HepG2 (cell line): ENCODE results near the gene SIK3. TPM values are rescaled to one million over a fixed set of nuclear protein-coding genes. Genes with fewer than 3 reads are reported as not detected.
A peak's percentile ranks its signal among the peaks of the same experiment; 100 is the strongest.

Experiments
- BCL3 ChIP-seq: sonication (generic); formaldehyde crosslinking; IDR thresholded peaks from 2 replicates; pipeline ENCODE4 v1.5.1; 2020; ENCODE audit warnings: mild to moderate bottlenecking, missing genetic modification reagents, moderate library complexity
- CENPBD1 ChIP-seq: sonication (generic); formaldehyde crosslinking; IDR thresholded peaks from 2 replicates; pipeline ENCODE4 v1.8.0; 2022; ENCODE audit warnings: missing genetic modification reagents, low read depth, mild to moderate bottlenecking, borderline replicate concordance
- CHD4 ChIP-seq: fragments of 200-600 bp; sonication (generic); IDR thresholded peaks from 2 replicates; pipeline ENCODE4 v1.7.0; 2017; ENCODE audit warnings: mild to moderate bottlenecking, low read length, borderline replicate concordance
- ELF3 ChIP-seq: IDR thresholded peaks from 2 replicates; pipeline ENCODE4 v1.6.1; 2016; ENCODE audit warnings: missing genetic modification reagents, missing compliant biosample characterization
- GABPB1 ChIP-seq: IDR thresholded peaks from 2 replicates; pipeline ENCODE4 v1.6.1; 2016; ENCODE audit warnings: mild to moderate bottlenecking, missing genetic modification reagents, moderate library complexity, missing compliant biosample characterization
- GZF1 ChIP-seq: sonication (generic); formaldehyde crosslinking; IDR thresholded peaks from 2 replicates; pipeline ENCODE4 v1.5.1; 2020; ENCODE audit warnings: mild to moderate bottlenecking, missing genetic modification reagents
- HOXA3 ChIP-seq: sonication (generic); formaldehyde crosslinking; IDR thresholded peaks from 2 replicates; pipeline ENCODE4 v1.5.0; 2020; ENCODE audit warnings: missing genetic modification reagents
- HOXD1 ChIP-seq: sonication (generic); formaldehyde crosslinking; IDR thresholded peaks from 2 replicates; pipeline ENCODE4 v1.5.0; 2020; ENCODE audit warnings: missing genetic modification reagents
- MZF1 ChIP-seq: sonication (generic); formaldehyde crosslinking; IDR thresholded peaks from 2 replicates; pipeline ENCODE4 v1.8.1; 2023; ENCODE audit warnings: mild to moderate bottlenecking, missing genetic modification reagents, borderline replicate concordance
- NBN ChIP-seq: fragments of 450-650 bp; conservative IDR thresholded peaks from 2 replicates; pipeline ENCODE4 v1.6.1; 2017
- NFYC ChIP-seq: IDR thresholded peaks from 2 replicates; pipeline ENCODE4 v1.6.1; 2016; ENCODE audit warnings: missing genetic modification reagents, missing compliant biosample characterization
- PREB ChIP-seq: sonication (generic); formaldehyde crosslinking; IDR thresholded peaks from 2 replicates; pipeline ENCODE4 v1.4.0; 2020; ENCODE audit warnings: missing genetic modification reagents
- SMARCC2 ChIP-seq: fragments of 450-650 bp; IDR thresholded peaks from 2 replicates; pipeline ENCODE4 v1.6.1; 2017; ENCODE audit warnings: antibody characterized with exemption, mild to moderate bottlenecking
- SOX5 ChIP-seq: IDR thresholded peaks from 2 replicates; pipeline ENCODE4 v1.6.1; 2016; ENCODE audit warnings: borderline replicate concordance
- ZBTB33 ChIP-seq: sonication (generic); formaldehyde crosslinking; IDR thresholded peaks from 2 replicates; pipeline ENCODE4 v1.4.0; 2020; ENCODE audit warnings: missing genetic modification reagents
- ZBTB7A ChIP-seq: sonication (generic); formaldehyde crosslinking; IDR thresholded peaks from 2 replicates; pipeline ENCODE4 v1.8.0; 2022; ENCODE audit warnings: mild to moderate bottlenecking, missing genetic modification reagents
- ZNF17 ChIP-seq: sonication (generic); formaldehyde crosslinking; IDR thresholded peaks from 2 replicates; pipeline ENCODE4 v1.5.0; 2020; ENCODE audit warnings: mild to moderate bottlenecking, missing genetic modification reagents
- ZNF430 ChIP-seq: sonication (generic); formaldehyde crosslinking; IDR thresholded peaks from 2 replicates; pipeline ENCODE4 v1.9.0; 2021; ENCODE audit warnings: mild to moderate bottlenecking, missing genetic modification reagents
- ZNF703 ChIP-seq: sonication (generic); formaldehyde crosslinking; IDR thresholded peaks from 2 replicates; pipeline ENCODE4 v1.5.1; 2020; ENCODE audit warnings: missing genetic modification reagents, mild to moderate bottlenecking, moderate library complexity, borderline replicate concordance
- ZNF713 ChIP-seq: sonication (generic); formaldehyde crosslinking; IDR thresholded peaks from 2 replicates; pipeline ENCODE4 v1.4.0; 2020; ENCODE audit warnings: mild to moderate bottlenecking, missing genetic modification reagents
- ZNF747 ChIP-seq: sonication (generic); formaldehyde crosslinking; IDR thresholded peaks from 2 replicates; pipeline ENCODE4 v1.8.1; 2023; ENCODE audit warnings: missing genetic modification reagents, mild to moderate bottlenecking, borderline replicate concordance
- ZSCAN20 ChIP-seq: sonication (generic); formaldehyde crosslinking; IDR thresholded peaks from 2 replicates; pipeline ENCODE4 v1.4.0; 2020; ENCODE audit warnings: missing genetic modification reagents, mild to moderate bottlenecking, borderline replicate concordance
- polyA plus RNA-seq, 8 experiments: library from polyadenylated mRNA; depleted of rRNA in 3 of 8; stranded (reverse) in 7 of 8; unstranded in 1 of 8; fragments of >200 nt; fragmentation: Illumina TruSeq in 4 of 8; extraction: Trizol in 4 of 8; gene quantifications; 2 replicates each; pipeline versions ENCODE4 v1.2.1 to v1.2.3, GENCODE V29; 2011 to 2016; ENCODE audit warnings: low read depth in 4 of 8, missing spikeins in 1 of 8, mixed read lengths in 1 of 8; ENCODE audit not compliant: insufficient read depth in 1 of 8
- total RNA-seq, 5 experiments: library from RNA; depleted of rRNA; stranded (reverse); fragments of >200 nt; fragmentation: Illumina TruSeq; extraction: Trizol; gene quantifications; 2 replicates each; pipeline ENCODE4 v1.2.3, GENCODE V29; 2016; ENCODE audit warnings: low read depth in 1 of 5
- TF ChIP-seq, protein P1 (sequence below): sonication (generic); formaldehyde crosslinking; IDR thresholded peaks from 2 replicates; pipeline ENCODE4 v1.8.0; 2022; ENCODE audit warnings: mild to moderate bottlenecking, missing genetic modification reagents, borderline replicate concordance

The SIK3 gene
- total and polyA plus RNA-seq, 2 of the 13 experiments (the other 11 are each of a cell fraction or from before 2014, with no cell fraction given), result 5.7 to 9.8 TPM

DNA sequence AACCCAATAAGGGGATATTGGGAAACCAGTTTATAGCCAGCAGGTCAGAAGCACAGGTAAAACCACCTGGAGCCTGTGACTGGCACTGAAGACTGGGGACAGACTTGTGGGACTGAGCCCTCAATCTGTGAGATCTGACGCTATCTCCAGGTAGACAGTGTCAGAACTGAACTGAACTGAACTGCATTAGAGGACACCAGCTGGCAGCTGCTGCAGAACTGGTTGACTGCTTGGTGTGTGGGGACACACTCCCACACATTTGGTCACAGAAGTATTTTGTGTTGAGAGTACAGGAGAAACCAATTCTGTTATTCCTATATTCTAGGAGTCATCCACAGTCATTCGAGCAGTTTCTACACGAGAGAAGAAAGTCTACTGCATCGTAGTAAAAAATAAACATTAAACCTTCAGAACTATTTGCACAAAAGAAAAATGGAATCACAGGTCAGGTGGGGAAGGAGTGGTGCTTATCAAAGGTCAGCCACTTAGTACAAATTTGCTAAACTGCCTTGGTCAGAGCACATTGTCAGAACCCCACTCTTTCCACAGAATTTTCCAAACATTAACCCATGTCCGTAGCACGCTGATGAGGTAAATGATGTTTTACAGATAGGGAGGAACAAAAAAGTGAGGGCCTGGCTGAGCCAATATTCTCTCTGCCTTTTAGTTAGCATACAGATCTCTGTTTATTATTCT is 77.2 kb downstream of the SIK3 start (continued):
- TF ChIP-seq CHD4 (no peak), ZNF703 (no peak), CENPBD1 (CRISPR knock-in tag) (no peak), PREB (CRISPR knock-in tag) (no peak), GABPB1 (CRISPR knock-in tag) (no peak), NBN (no peak), BCL3 (no peak), ZNF747 (no peak), ZBTB33 (CRISPR knock-in tag) (no peak), NFYC (CRISPR knock-in tag) (no peak), SMARCC2 (no peak), SOX5 (CRISPR knock-in tag) (peak; percentile 92), MZF1 (CRISPR knock-in tag) (no peak), GZF1 (CRISPR knock-in tag) (no peak), ZSCAN20 (no peak), HOXD1 (no peak), ZNF713 (CRISPR knock-in tag) (no peak), ZNF17 (no peak), ZNF430 (CRISPR knock-in tag) (no peak), ELF3 (peak; percentile 66), HOXA3 (CRISPR knock-in tag) (no peak), ZBTB7A (no peak)
- TF ChIP-seq, protein P1, sequence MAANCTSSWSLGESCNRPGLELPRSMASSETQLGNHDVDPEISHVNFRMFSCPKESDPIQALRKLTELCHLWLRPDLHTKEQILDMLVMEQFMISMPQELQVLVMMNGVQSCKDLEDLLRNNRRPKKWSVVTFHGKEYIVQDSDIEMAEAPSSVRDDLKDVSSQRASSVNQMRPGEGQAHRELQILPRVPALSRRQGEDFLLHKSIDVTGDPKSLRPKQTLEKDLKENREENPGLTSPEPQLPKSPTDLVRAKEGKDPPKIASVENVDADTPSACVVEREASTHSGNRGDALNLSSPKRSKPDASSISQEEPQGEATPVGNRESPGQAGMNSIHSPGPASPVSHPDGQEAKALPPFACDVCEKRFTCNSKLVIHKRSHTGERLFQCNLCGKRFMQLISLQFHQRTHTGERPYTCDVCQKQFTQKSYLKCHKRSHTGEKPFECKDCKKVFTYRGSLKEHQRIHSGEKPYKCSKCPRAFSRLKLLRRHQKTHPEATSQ (CRISPR knock-in tag), result peak; percentile 59; the same call in 1 of the 2 replicates
